HG03066 (cell line): Measurements from ENCODE around the gene SPATA24.

Experiments used
- ATAC-seq: cut with Tn5 transposase; IDR thresholded peaks from one replicate; pipeline ENCODE4 v1.9.1; 2021; ENCODE audit warnings: low read depth; ENCODE audit not compliant: unreplicated experiment

Gene SPATA24

DNA sequence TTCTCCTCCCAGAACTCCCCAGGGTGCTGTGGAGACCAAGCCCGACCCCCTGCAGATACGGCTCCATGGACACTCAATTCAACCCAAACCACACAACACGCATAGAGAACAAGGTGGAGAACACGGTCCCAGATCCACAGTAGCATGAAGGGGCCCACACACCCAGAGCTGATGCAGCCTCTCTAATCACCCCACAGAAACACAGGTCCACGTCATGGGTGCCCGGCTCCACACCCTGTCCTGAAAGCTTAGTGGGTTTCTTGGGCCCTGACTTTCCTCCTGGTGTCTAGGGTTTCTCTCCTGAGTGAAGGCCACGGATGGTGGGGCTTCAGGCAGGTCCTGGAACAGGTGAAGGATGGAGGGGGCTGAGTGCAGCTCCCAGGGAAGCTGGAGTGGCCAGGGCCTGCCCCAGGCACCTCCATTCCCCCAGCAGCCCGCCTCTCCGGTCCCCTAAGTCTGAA is 19.3 kb downstream of the SPATA24 start:
- no peak for ATAC-seq

DNA sequence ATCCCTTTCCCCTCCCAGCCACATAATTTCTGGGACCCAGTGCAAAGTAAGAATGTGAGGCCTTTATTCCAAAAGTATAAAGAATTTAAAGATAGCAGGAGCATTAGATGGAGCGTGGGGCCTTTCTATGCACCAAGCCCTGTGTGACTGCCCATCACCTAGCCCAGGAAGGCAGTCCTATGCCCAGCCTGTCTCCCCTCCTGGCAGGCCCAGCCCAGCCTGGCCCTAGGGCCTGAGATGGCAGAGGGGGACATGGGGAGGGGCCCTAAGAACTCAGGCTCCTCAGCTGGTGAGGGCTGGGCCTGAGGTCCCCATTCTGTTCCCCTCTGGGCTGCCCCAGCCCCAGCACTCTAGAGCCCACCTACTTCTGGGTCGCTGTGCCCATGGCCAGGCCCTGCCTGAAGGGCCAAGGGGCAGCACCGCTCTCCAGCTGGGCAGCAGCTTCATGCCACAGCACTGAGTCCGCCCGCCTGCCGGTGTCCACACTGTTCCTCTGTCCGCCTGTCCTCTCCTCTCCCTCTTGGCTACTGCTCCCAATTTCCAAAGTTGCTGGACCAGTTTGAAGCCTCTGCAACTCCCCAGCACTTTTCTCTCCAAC is 19.8 kb downstream of the SPATA24 start:
- no peak for ATAC-seq

- no peak for ATAC-seq
These were observed 20.5 kb downstream of the SPATA24 start, which contains the start of gene SLC23A1 for GRCh38 chr5:139383275-139383992. SLC23A1 (minus strand) TSS chr5:139383297; CDS start chr5:139383253, 44 bp downstream.

DNA sequence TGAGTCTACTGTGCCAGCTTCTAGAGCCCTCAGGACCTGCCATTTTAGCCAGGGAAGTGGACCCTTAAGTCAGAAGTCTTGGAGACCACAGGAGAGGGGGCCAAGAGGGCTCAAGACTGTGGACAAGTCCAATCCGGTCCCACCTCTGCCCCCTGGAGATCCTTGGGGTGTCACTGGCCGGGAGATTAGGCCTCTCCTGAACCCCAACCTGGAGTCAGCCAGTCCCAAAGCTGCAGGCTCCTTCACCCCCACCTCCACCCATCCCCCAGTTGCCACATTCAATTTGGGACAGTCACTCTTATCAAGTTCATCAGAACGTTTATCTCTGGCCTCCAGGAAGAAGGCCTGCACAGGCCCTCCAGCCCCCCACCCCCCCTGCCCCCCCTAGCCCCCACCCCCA is 21.1 kb downstream of the SPATA24 start:
- no peak for ATAC-seq

- ATAC-seq, result no peak
These were observed 21.8 kb downstream of the SPATA24 start for GRCh38 chr5:139381837-139382761.

DNA sequence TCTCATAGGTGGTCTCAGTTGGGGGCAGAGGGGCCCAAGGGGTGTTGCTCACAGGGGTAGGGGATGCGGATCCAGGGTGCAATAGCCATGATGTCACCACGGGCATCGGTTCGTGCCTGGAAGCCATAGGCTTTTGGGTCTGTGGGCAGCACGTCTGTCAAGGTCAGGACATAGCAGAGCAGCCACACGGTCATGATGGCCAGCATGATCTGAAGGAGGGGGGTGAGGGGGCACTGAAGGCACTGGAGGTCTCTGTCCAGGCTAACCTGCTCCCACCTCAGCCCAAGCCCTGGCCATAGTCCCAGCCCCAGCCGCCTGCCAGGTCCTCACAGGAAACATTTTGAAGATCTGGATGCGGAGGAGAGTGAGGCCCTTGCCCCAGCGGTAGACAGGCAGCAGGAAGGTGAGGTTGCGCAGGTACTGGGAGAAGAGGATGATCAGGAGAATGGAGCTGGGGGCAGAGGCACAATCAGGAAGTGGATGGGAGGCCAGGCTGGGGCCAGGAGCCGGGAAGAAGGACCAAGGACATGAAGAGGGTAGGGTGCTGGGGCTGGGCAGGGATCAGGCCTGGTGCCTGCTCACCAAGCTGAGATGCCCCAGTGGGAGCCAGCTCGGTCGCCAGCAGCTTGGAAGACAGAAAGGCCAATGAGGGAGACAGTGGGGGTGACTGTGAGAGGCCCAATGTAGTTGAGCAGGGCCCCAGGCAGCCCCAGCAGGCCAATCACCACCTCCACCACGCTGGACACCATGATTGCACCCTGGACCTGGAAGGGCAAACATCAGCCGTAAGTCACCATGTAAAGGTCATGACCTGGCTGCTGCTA is 24.1 kb downstream of the SPATA24 start:
- no peak for ATAC-seq

DNA sequence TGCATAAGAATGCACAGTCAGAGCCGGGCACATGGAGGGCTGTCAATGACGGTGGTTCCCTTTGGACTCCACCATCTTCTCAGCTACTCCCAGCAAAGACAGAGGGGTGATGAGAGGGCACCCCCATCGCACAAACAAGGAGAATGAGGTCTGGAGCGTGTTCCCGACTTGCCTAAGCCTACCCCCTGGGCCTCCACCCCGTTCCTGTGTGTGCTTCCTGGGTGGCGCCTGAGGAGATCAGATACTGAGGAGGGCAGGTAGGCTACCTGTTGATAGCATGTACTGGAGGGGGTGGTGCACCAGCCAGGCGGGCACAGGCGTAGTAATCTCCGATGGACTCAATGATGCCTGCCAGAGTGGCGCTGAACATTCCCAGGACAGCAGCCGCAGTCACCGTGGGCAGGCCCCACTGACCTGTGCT is 24.9 kb downstream of the SPATA24 start:
- no peak for ATAC-seq

DNA sequence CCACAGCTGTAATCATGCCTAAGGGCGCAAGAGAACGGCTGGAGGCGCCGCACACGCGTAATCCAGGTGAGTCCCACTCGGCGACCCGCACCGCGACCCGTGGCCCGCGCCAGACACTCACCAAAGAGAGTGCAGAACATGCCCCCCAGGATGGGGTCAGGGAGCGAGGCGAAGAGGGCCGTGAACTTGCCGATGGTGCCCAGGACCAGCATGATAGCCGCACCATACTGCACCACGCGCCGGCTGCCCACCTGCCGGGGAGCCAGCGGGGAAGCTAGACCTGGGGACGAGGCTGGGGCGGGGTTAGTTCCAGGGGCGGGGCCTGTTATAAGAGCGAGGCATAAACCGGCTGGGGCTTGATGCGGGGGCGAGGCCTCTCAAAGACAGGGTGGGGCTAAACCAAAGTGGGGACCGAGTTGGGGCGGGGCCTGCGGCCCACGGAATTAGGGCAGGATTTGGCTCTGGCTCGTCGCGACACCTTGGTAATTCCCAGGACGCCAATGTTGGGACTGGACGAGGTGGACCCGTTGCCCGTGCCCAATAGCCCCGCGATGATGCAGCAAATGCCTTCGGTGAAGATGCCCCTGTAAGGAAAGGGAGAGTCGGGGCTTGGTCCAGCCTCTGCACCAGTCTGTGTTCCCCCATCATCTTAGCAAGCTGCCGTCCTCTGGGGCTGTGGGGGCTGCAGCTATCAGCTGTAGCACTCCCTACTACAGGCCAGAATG is 25.6 kb downstream of the SPATA24 start:
- ATAC-seq, result no peak

DNA sequence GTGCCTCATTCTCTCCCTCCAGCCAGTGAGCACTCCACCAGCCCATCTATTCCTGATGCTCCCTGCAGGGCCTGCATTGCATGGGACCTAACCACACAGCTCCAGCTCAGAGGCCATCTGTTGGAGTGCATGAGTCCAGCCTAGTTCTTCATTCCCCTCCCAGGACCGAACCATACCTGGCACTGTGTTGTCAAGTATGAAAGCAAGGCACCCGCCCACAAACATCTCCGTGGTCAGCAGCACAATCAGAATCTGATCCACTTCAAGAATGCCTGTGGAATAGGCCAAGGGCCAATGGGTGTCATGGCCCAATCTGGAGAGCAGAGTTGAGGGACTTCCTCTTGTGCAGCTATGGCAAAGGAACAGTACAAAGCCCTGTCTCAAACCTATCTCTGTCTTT is 26.7 kb downstream of the SPATA24 start:
- no peak for ATAC-seq

GRCh38 chr5:139376364-139376763 is 27.5 kb downstream of the SPATA24 start:
- ATAC-seq, result no peak

DNA sequence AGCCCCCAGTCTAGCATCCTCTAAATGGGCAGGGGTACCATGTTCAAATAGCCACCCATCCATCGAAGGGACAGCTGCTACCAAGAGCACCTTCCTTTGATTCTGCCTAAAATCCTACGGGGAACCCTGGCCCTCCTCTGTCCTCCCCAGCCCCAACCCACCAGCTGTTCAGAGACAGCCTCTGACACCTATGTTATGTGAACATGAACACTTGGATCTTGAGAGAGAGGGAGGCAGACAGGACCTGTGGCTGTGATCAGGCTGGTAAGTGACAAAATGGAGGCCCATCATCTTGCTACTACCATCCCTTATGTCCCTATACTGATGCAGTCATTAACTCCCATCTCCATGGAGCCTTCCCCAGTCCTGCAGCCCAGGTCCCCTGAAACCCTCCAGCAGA is 29.0 kb downstream of the SPATA24 start:
- ATAC-seq, result no peak

GRCh38 chr5:139371482-139372435 is 32.1 kb downstream of the SPATA24 start:
- ATAC-seq, result no peak

DNA sequence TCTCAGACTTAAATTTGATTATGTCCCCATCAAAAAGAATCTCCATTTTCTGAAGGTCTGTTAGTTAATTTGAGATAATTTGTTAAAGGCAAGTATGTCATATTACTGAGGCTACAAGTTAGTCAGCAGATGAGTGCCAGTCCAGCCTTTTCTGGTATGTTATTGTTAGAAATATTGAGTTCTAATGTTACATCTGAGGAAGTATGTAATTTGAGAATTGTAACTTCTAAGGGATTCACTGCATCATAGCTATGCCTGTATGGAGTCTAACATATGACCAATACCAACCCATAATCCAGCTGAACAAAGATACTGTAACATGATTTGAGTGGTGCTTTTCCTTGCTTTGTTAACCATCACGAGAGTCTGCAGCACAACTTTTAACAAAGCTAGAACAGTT is 34.7 kb downstream of the SPATA24 start:
- no peak for ATAC-seq

GRCh38 chr5:139368613-139369012 is 35.3 kb downstream of the SPATA24 start:
- no peak for ATAC-seq

DNA sequence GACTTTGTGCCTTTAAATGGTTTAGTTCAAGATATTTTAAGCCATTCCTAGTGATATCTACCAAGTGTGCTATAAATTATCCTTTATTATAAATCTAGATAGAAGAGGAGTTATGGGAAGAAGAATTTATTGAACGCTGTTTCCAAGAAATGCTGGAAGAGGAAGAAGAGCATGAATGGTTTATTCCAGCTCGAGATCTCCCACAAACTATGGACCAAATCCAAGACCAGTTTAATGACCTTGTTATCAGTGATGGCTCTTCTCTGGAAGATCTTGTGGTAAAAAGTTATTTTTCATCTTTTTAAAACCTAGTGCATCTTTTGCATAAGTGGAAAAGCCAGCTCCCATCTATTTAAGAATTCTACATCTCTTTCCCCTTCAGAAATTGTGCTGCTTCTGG is 39.4 kb downstream of the SPATA24 start:
- ATAC-seq, result no peak

- no peak for ATAC-seq
These were observed 40.0 kb downstream of the SPATA24 start for GRCh38 chr5:139363937-139364336.

DNA sequence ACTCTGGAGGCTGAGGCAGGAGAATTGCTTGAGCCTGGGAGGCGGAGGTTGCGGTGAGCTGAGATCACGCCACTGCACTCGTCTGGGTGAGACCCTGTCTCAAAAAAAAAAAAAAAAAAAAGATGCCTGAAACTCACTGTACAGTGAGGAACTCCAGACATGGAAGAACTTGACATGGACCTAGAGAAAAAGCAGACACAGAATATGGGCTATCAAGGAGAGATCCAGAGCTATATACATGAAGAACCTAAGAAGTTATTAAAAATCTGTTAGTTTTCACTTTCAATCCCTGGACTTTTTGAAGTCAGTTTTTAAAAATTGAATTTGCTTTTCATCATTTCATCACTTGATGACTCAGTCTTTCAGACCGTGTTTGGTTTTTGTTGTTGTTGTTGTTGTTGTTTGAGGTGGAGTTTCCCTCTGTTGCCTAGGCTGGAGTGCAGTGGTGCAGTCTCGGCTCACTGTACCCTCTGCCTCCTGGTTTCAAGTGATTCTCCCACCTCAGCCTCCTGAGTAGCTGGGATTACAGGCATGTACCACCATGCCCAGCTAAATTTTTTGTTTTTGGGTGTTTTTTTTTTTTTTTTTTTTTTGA is 42.0 kb downstream of the SPATA24 start:
- ATAC-seq, result no peak

DNA sequence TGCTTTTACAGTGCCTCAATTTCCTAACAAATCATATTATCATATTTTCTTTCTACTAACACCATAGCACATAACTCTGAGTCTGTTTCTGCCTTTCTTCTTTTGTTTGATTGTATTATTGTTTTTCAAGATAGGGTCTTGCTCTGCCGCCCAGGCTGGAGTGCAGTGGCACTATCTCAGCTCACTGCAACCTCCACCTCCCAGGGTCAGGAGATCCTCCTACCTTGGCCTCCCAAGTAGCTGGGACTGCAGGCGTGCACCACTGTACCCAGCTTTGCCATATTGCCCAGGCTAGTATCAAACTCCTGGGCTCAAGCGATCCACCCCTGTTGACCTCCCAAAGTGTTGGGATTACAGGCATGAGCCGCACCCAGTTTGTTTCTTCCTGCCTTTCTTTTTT is 43.5 kb downstream of the SPATA24 start:
- ATAC-seq, result no peak
